ENCODE measurements around the gene LIX1L.

LIX1L gene

DNA sequence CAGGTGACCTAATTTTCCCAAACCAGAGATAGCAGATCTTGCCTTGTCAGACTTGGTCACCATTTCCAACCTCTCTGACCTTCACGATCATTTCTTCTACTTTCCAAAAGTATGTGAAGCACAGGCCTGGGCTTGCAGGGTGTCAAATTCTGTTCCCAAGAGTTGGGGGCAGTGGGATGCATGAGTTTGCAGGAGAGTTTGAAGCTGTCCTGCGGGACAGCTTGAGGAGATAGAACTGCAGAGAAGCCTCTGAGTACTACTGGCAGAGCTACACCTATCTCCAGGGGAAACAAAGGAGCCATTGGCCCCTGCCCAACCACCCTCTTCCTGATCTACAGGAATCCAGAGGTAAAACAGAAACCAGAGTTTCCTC, 27.3 kb upstream of the LIX1L start:
- no peak for ATAC-seq

DNA sequence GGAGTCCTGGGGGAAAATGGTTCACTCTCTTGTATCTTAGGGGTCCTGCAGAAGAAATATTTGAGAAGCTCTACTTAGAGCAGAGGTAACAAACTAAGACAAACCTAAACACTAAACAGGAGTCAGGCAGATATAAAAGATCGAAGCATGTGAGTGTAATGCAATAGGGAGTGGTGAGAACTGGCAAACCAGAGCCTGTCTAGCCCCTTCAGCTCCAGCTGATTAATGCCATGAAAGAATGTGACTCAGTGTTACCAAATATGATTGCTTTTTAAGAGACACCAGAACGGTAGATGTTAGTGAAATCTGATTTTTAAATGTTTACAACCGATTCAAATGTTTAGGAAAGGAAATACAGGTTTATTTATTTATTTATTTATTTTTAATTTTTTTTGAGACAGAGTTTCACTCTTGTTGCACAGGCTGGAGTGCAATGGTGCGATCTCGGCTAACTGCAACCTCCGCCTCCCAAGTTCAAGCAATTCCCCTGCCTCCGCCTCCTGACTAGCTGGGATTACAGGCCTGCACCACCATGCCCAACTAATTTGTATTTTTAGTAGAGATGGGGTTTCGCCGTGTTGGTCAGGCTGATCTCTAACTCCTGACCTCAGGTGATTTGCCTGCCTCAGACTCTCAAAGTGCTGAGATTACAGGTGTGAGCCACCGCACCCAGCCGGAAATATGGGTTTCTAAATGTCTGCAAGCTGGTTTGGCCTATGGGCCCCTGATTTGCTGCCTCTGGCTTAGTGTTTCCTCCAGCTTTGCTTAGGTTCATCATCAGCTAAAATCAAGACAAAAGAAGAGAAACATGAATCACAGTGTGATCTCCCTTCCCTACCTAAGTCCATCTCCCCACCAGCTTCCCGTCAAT, 26.4 kb upstream of the LIX1L start:
- ATAC-seq, result peak; percentile 19 to 30

DNA sequence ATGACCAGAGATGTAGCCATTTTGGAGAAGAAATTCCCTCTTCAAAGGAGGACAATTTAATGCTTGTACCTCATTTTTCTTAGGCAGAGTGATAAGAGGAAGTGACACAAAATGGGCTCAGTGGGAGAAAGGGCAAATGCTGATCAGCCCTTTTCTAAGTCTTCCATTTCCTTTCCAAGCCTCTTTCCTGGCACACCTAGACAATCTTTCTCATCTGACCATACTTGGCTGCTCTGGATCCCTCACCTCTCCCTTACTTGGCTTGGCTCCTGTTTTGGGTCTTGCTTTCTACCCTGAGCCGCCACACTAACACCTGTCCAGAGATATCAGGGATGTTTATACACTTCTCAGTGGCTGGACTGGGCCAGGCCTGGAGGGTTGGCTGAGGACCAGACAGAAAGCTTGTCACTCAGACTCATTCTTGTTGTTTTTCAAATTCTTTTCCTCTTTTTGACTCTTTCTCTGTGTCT, 25.4 kb upstream of the LIX1L start:
- ATAC-seq, result no peak

DNA sequence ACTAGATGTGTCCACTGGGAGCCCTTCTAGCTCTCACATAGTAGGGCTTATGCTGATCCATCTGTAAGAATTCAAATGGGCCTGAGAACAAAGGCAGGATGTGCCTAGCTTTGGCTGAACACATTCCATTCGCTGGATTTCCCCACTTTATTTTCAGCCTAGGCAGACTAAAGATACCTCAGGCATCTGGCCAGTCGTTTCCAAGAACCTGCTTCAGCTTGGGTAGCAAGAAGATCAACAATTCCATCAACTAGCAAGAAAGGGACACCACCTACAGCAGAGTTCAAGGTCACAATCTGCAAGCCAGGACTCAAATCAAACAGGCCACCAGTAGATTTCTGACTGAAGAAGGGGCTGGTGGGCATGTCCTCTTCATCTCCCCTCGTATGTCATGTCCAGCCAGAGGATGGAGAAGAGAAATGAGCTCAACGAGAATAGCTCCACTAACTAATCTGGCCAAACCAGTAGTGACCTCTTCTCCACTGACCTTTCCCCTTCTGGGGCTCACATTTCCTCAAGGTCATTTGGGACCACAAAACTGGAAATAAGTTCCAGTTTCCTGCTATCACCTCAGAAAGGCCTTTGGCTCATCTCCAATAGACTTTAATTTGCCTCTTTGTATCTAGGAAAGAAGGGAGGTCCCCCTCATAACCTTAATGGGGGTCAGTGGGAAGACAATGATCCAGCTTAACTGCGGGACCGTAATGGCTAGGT, 24.4 kb upstream of the LIX1L start:
- ATAC-seq, result no peak

DNA sequence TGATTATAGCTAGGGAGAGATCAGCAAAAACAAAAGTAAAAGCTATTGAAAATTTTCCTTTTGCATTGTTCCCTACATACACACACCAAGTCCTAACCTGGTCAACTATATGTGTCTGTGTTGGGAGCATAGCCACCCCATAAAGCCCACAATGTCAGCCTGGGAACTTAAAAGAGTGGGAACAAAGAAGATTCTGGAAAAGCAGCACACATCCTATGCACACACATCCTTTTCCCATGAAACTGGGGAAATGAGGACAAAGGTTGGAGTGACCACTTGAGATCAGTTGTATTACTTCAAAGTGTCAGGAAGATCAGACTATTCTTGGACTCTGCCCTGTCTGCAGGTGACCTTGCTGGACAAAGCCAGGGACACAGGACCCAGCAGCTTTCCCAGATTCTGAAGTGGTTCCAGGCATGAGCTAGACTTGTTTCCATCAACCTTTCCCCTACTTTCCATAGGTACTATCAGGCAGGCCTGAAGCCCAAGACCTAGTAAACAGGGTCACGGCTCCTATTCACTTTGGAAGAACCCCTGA, 22.7 kb upstream of the LIX1L start:
- no peak for ATAC-seq

DNA sequence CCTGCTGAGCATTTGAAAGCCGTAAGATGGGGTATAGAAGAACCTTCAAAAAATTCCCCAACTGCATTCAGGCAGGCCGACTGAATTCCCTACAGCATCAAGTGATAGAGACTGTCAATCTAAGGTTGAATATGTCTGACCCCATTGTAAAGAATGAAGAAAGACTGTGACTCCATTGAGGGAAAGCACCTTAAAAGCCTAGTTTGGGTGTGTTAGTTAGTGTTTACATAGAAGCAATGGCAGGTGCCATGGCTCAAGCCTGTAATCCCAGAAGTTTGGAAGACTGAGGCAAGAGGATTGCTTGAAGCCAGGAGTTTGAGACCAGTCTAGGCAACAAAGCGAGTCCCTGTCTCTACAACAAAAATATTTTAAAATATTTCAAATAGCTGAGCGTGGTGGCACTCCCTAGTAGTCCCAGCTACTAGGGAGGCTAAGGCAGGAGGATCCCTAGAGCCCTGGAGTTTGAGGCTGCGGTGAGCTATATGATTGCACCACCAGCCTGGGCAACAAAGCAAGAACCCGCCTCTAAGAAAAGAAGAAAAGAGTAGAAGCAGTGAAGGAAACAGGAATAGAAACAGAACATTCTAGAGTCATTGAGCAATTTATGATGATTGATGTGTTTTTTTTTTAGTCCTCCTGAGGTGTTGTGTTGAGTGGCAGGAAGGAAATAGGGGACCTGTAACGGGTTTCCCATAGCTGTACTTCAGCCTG, 22.1 kb upstream of the LIX1L start:
- peak in 1 of 2 donors; percentile 3 for ATAC-seq

DNA sequence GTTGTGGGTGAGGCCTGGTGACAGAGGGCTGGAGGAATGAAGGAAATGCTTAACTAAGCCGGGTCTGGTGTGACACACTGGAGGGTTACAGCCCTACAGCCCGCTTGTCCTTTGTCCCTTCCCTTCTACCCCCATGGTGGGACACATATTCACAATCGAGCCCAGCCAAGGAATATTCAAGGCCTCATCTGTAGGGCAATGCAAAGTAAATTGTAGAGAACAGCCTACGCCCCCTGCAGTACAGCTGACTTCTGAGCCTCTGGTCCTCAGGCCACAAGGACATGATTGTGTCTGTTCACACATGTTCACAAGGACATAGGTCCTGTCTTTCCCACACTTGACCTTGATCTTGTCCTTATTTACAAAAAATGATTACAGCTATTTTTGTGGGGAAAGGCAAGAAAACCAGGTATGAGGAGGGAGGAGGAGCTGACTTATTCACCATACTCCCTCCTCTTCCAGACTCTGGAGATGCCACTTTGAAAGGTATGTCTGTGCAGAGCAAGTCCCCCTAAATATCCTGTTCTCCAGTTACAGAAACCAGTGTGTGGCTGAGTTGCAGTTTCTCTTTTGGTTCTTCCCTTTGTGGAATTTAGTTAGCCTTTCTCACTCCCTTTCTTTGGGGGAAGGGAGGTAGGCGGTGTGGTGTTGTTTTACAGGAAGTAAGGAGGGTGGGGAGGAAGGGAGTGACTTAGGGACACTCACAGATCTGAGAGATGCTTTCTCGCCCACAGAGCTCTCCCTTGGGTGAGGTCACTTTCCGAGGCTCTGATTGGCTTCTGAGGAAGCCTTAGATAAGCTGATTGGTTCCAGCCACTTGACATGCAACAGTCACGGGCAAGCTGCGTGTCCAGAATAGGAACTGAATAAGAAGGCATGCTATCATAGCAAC, 21.3 kb upstream of the LIX1L start:
- ATAC-seq, result peak; percentile 91 to 93

DNA sequence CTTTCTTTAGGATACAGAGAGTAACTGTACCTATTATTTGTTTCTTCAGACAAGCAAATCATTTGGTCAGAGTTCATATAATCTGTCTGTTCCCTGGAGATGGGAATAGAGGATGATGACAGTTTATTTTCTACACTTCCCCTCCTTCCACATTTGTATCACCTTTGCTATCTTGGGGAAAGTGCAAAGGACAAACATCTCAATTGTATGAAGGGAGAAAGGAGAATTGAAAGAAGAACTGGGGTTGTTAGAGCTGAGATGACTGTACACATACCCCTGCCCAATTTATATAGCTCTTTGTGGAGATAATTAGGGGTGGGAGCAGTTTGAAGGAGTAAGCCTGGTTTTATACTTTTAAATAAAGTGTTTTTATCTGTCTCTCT, 20.6 kb upstream of the LIX1L start:
- ATAC-seq, result no peak

DNA sequence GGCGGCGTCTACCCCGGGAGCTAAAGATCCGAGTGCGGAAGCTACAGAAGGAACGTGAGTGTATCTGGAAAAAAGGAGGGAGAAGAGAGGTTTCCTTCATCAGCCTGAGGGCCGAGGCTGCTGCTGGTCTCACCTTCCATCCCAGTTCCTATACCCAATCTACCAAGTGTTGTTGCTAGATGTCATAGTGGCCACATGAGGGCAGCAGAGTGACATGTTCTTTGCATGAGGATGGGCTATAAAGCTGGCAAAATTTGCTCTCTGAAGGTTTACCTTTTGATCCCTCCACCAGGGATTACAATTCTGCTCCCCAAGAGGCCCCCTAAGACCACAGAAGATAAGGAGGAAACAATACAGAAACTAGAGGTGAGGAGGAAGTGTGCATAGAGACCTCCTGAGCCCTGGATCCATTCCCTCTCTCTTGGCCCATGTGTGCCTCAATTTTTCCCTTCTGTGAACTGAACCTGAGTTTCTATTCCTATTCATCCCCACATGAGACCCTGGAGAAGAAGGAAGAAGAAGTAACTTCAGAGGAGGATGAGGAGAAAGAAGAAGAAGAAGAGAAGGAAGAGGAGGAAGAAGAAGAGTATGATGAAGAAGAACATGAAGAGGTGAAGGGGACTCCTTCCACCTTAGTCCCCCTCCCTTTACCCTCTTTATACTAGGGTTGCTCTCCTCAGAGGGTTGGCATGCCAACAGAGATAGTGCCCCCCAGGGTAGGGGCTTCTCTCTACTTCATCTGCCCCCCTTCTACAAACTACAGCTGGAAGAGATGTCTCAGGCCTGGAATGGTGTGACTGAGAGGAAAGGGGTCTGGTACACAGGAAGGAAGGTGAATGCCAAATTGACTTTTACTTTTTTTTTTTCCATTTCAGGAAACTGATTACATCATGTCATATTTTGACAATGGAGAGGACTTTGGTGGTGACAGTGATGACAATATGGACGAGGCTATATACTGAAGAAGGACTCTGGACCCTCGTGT, 20.0 kb upstream of the LIX1L start:
- peak; percentile 39 to 45 for ATAC-seq

DNA sequence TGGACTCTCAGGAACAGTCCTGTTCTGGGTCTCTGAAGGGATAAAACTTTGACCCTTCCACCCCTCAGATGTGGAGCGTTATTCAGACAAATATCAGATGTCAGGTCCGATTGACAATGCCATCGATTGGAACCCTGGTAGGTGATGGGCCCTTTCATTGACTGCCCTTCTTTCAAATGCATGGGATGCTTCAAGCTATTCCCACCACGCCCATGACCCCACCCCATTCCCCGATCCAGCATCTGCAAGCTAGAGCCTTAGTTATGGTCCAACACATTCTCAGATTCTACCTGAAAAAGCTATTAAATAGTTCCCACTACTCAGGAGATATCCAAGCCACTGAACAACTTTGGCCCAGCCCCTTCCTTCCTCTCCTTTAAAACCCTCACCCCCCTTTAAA, 19.2 kb upstream of the LIX1L start:
- ATAC-seq, result no peak

DNA sequence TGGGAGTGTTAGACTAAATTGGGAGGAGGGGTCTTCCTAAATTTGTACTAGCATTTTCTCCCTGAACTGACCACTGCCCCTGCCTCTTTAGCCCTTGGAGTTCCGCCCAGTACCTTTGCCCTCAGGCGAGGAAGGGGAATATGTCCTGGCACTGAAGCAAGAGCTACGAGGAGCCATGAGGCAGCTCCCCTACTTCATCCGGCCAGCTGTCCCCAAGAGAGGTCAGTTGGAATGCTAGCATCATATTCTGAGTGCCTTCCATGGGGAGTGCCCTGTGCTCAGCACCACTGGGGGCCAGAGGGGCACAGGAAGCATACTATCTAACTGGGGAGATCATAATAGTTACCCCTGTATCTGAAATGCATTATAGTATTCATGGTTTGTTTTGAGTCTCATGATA, 17.4 kb upstream of the LIX1L start:
- no peak for ATAC-seq

DNA sequence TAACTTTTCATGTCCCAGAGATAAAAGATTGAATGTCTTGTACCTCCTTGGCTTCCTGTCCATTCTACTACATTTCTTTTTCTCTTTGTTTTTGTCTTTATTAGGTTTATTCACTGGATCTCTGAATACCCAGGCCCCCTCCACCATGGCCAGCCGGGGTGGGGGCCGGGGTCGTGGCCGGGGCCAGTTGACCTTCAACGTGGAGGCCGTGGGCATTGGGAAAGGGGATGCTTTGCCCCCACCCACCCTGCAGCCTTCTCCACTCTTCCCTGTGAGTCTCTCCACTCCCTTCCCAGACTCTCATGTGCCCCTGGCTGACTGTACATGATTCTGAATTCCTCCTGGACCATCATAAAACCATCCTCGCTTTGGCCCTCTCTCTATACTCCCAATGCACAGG, 16.9 kb upstream of the LIX1L start:
- no peak for ATAC-seq

DNA sequence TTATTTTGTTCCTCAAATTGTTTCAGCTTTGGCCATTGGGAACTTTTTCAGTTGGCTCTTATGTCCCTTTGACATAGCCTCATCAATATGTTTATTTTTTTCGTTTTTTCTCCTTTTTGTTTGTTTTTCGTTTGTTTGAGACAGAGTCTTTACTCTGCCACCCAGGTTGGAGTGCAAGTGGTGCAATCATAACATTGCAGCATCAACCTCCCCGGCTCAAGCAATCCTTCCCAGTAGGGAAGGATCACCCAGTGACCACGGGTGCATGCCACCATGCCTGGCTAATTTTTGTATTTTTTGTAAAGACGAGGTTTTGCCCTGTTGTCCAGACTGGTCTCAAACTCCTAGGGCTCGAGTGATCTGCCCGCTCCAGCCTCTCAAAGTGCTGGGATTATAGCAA, 14.8 kb upstream of the LIX1L start:
- no peak for ATAC-seq

DNA sequence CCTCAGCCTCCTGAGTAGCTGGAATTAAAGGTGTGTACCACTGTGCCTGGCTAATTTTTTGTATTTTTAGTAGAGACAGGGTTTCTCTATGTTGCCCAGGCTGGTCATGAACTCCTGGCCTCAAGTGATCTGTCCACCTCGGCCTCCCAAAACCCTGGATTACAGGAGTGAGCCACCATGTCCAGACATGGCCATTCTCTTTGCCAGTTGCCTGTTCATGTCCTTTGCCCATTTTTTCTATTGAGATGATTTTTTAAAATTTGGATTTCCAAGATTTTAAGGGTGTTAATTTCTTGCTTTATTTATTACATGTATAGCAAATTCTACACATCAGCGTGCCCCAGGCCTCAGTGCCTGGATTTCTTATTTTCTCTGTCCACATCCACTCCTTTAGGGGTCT, 9.5 kb upstream of the LIX1L start:
- no peak for ATAC-seq

DNA sequence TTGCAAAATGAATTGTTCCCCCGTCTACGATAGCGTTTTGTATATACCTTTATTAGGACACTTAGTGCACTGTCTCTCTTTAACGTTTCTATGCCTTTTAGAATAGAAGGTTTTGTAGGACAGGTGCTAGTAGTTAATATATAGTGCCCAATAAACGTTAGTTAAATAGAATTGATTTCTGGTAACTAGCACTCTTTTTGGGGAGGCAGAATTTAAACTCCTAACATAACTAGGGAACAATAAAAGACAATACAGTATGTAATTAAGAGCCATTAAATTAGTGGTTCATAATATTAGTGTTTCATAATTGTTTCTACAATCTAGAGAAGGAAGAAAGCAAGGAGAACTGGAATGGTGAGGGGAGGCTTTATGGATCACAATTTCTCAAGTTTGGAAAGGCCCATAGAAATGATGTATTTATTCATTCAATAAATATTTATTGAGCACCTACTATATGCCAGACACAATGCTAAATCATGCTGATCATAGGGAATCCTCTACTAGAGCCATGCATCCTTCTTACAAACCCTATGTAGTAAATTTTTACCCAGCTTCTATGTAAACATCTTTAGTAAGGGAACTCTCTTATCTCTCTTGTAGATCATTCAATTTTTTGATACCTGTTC, 7.4 kb upstream of the LIX1L start:
- ATAC-seq, result no peak

DNA sequence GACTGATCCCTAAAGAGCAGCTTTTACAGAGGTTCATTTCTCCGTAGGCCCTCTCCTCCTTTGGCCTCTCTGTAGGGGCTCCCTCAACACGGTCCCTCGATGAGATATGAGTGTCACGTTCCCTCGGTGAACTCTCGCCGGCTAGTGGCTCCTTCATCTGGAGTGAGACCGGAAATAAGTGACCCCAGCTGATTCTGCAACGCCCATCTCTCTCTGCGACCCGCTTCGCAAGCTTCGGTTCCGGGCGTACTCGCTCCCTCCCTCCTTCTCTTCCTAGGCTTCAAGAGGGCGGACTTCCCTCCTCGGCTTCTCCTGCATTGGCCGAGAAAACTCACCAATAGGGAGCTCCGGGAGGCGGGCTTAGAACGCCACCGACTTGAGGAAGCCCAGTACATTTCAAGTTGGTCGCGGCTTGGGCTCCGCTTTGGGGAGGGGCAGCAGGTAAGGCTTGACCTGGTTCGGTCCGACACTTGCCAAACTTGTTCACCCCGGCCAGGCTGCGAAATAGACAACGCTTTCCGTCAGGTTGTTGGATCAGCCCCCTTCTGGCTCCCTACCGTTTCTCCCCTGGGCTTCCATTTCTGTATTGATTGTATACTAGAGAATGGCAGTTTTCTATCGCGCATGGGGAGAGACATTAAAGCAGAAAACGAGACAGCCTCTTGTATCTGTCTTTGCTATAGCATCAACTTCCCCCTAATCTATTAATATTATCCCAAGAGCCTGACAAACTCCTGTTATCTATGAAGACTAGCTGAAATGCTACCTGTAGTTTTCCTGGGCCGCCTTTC, 6.7 kb upstream of the LIX1L start, which contains the start of the genes ANKRD34A and POLR3GL:
ANKRD34A (minus strand) TSS at position 248 of the 791 bp plus-strand sequence. CDS start 2,816 bp downstream, outside the sequence.
POLR3GL (plus strand) TSS at position 363 of the 791 bp plus-strand sequence. CDS start 10,176 bp downstream, outside the sequence.
- peak; percentile 89 to 92 for ATAC-seq

DNA sequence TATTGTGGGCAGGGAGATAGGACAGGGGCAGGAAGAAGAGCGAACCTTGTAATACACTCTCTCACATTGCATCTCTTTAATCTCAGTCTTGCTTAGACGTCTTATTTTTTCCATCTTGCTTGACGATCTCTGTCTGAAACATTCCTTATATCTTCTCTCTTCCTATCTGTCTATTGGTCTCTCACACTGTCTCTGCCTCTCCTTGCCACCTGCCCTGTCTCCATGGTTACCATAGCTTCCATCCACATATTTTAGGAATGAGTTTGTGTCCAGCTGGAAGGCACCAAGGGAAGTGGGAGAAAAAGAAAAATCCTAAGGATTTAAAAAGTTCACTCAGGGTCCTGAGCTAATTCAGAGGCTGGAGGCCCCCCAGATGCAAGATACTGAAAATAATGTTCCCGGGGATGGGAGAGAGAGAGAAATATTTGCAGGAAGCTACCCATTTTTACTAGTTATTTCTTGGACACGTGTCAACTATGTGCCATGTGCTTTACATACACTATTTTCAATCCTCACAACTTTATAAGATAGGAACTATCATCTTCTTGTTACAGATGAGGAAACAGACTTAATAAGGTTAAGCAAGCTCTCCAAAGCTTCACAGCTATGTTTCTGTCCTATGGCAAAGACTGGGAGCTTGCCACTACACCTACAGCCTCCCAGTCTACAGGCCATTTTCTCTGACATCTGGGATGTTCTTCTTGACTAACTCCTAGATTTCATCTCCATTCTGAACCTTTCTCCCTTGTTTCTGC, 5.6 kb upstream of the LIX1L start:
- ATAC-seq, result no peak

Data from activated CD4-positive, CD25-positive, alpha-beta regulatory T cell treated with anti-CD3 and anti-CD28 coated beads, Interleukin-2, amount 50 U/mL, for 24 hours (primary cell).